GM10248 (cell line): ENCODE data around the gene SH3YL1.
"Not testable (repeated sequence)": the region's sequence is repeated elsewhere in the genome, so short reads cannot be mapped to it uniquely, and the experiment has no call there.

Experiments used
- CTCF ChIA-PET: fragments of 300-600 bp; sonication (Branson Sonifier 250); formaldehyde crosslinking; extraction: SDS; loops from one replicate; lab custom pipeline; 2021; ENCODE audit warnings: antibody characterized with exemption; lab: Yijun Ruan, JAX
- POLR2A ChIA-PET: fragments of 350-650 bp; sonication (Branson Sonifier 250); formaldehyde crosslinking; extraction: SDS; loops from one replicate; lab custom pipeline; 2020; ENCODE audit warnings: antibody characterized with exemption; lab: Yijun Ruan, JAX
- DNase-seq: peaks from one replicate; pipeline ENCODE4 v3.0.0; 2012; ENCODE audit errors: extremely low spot score
- CTCF ChIP-seq: IDR thresholded peaks from 2 replicates; pipeline ENCODE4 v1.5.1; 2012; ENCODE audit warnings: mild to moderate bottlenecking, low read depth; ENCODE audit errors: extremely low read depth, missing control alignments, control extremely low read depth

Gene SH3YL1

GRCh38 chr2:175880-176820 lies 87.7 kb downstream of the SH3YL1 start:
- no peak for TF ChIP-seq CTCF
- DNase-seq, result no peak
- POLR2A ChIA-PET, result no interaction called here
- CTCF ChIA-PET, result no interaction called here

GRCh38 chr2:175161-175786 lies 88.6 kb downstream of the SH3YL1 start:
- TF ChIP-seq CTCF, result no peak
- ChIA-PET POLR2A (no interaction called here), CTCF (no interaction called here)
- DNase-seq, result no peak

- DNase-seq, POLR2A ChIA-PET, CTCF ChIA-PET: not testable (repeated sequence)
These were observed 91.7 kb downstream of the SH3YL1 start for GRCh38 chr2:172120-172519.

GRCh38 chr2:169741-170140 lies 94.1 kb downstream of the SH3YL1 start:
- CTCF ChIA-PET, result no interaction called here
- no peak for DNase-seq
- TF ChIP-seq CTCF, result no peak

More at GRCh38 chr2:169741-170140, 94.1 kb downstream of the SH3YL1 start:
- POLR2A ChIA-PET, result no interaction called here
